K562 (cell line): ENCODE data around the gene STK4. TPM values are rescaled to one million over a fixed set of nuclear protein-coding genes. Genes with fewer than 3 reads are reported as not detected.
A peak's percentile ranks its signal among the peaks of the same experiment; 100 is the strongest.

Experiments used
- ATAC-seq: fragments of 200-7000 bp; cut with Tn5 transposase; 3 replicates; pipeline ENCODE4 v1.9.1; 2020; ENCODE audit warnings: moderate library complexity
- BruUV-seq: library from RNA; stranded (reverse); fragments of 400-500 nt; replicated peaks from 2 replicates; lab custom pipeline; 2021; lab: Mats Ljungman, UMichigan
- CTCF ChIA-PET: fragments of 300-600 bp; formaldehyde crosslinking; extraction: SDS; loops from one replicate; lab custom pipeline; 2021; ENCODE audit warnings: low intra/inter-chr PET ratio; lab: Yijun Ruan, JAX
- POLR2A ChIA-PET: fragments of 300-600, 350-650 bp; sonication (Branson Sonifier 250); formaldehyde crosslinking; extraction: SDS; loops from one replicate; lab custom pipeline; 2021; ENCODE audit warnings: antibody characterized with exemption, inconsistent platforms; lab: Yijun Ruan, JAX
- DNase-seq, 4 experiments: peaks; one replicate each; pipeline versions ENCODE4 v3.0.0 to v3.0.0-alpha.2; 2011 to 2018; ENCODE audit warnings: low spot score in 3 of 4, mixed read lengths in 3 of 4; ENCODE audit errors: extremely low read depth in 1 of 4
- FAIRE-seq: peaks from 2 replicates; lab custom pipeline; 2011; peaks lifted over from hg19 to GRCh38; lab: Jason Lieb, UNC
- H2AFZ ChIP-seq: 2 replicates; pipeline ENCODE4 v1.6.0; 2011; ENCODE audit warnings: low read depth, low read length, control low read depth, inconsistent platforms
- H3K27ac ChIP-seq: fragments of 200-600 bp; 3 replicates; pipeline ENCODE4 v1.8.0; 2011; ENCODE audit warnings: low read depth, mild to moderate bottlenecking, control low read depth, inconsistent platforms, low read length, moderate library complexity, mixed read lengths; ENCODE audit errors: extremely low read depth
- H3K27me3 ChIP-seq, 2 experiments: fragments of 300-600 bp in 1 of 2; 2 replicates in 1 of 2; 3 replicates in 1 of 2; pipeline versions ENCODE4 v1.6.0 to v1.8.0; 2011; ENCODE audit warnings: inconsistent platforms in 2 of 2, low read length in 2 of 2, mild to moderate bottlenecking in 1 of 2, mixed read lengths in 1 of 2, moderate library complexity in 1 of 2; ENCODE audit not compliant: control insufficient read depth in 2 of 2, insufficient read depth in 2 of 2
- H3K36me3 ChIP-seq: fragments of 300-600 bp; 3 replicates; pipeline ENCODE4 v1.8.0; 2011; ENCODE audit warnings: mild to moderate bottlenecking, low read length, inconsistent platforms; ENCODE audit not compliant: control insufficient read depth, insufficient read depth
- H3K4me1 ChIP-seq, 2 experiments: fragments of 200-600 bp in 1 of 2; replicated peaks in 1 of 2; 2 replicates in 1 of 2; 3 replicates in 1 of 2; pipeline versions ENCODE4 v1.5.1 to v1.8.0; 2011; ENCODE audit warnings: inconsistent platforms in 2 of 2, low read length in 2 of 2, mild to moderate bottlenecking in 1 of 2, mixed read lengths in 1 of 2, moderate library complexity in 1 of 2; ENCODE audit not compliant: control insufficient read depth in 2 of 2, insufficient read depth in 2 of 2
- H3K4me2 ChIP-seq: 2 replicates; pipeline ENCODE4 v1.6.1; 2011; ENCODE audit warnings: low read length, control low read depth, inconsistent platforms, mixed read lengths; ENCODE audit not compliant: insufficient read depth
- H3K4me3 ChIP-seq: fragments of 200-600 bp; sonication (generic), shearing (Covaris generic); 2 replicates; pipeline ENCODE4 v1.5.1; 2016; ENCODE audit warnings: control low read depth, inconsistent platforms
- H3K79me2 ChIP-seq: fragments of 200-600 bp; 3 replicates; pipeline ENCODE4 v1.8.0; 2011; ENCODE audit warnings: low read length, inconsistent platforms; ENCODE audit not compliant: control insufficient read depth, insufficient read depth
- H3K9ac ChIP-seq, 2 experiments: 2 replicates each; pipeline versions ENCODE4 v1.6.0 to v1.6.1; 2011; ENCODE audit warnings: low read depth in 2 of 2, low read length in 2 of 2, control low read depth in 1 of 2, inconsistent platforms in 1 of 2, mild to moderate bottlenecking in 1 of 2, mixed read lengths in 1 of 2; ENCODE audit not compliant: insufficient read depth in 1 of 2
- H3K9me1 ChIP-seq: one replicate; pipeline ENCODE4 v1.6.0; 2011; ENCODE audit warnings: inconsistent platforms, mild to moderate bottlenecking, low read length, moderate library complexity; ENCODE audit not compliant: control insufficient read depth, insufficient read depth
- H3K9me3 ChIP-seq: replicated peaks from 2 replicates; pipeline ENCODE4 v1.5.1; 2011; ENCODE audit warnings: low read depth, low read length, inconsistent platforms; ENCODE audit not compliant: control insufficient read depth, insufficient read depth
- H4K20me1 ChIP-seq: replicated peaks from 2 replicates; pipeline ENCODE4 v1.6.1; 2011; ENCODE audit warnings: low read length, inconsistent platforms, mixed read lengths; ENCODE audit not compliant: control insufficient read depth, insufficient read depth
- C11orf30 ChIP-seq: fragments of 450-650 bp; IDR thresholded peaks from 2 replicates; pipeline ENCODE4 v1.6.1; 2016; ENCODE audit warnings: low read depth, mild to moderate bottlenecking
- ZFP36 ChIP-seq: fragments of 150-350 bp; IDR thresholded peaks from 2 replicates; pipeline ENCODE4 v1.6.1; 2018; ENCODE audit warnings: low read length, low read depth; ENCODE audit not compliant: partially characterized antibody
- ZNF316 ChIP-seq: fragments of 450-650 bp; IDR thresholded peaks from 2 replicates; pipeline ENCODE4 v1.6.1; 2016
- WGBS: fragments of 100-300 bp; shearing (Covaris generic); methylation state at CpG from one replicate; pipeline ENCODE4 v1.1.6; 2016; ENCODE audit warnings: low coverage, mixed read lengths; ENCODE audit not compliant: insufficient coverage; ENCODE audit errors: missing lambda C conversion rate; 5-methylcytosine and 5-hydroxymethylcytosine counted together
- in situ Hi-C: fragments of 300-500 bp; cut with MboI; formaldehyde crosslinking; loops from 4 replicates; pipeline ENCODE4 v1.15.0; 2018; ENCODE audit warnings: inconsistent platforms, mixed read lengths
- intact Hi-C: fragments of 100-400 bp; cut with micrococcal nuclease; formaldehyde crosslinking; loops from 2 replicates; pipeline ENCODE4 v1.14.2; 2022
- polyA plus RNA-seq, 8 experiments: library from polyadenylated mRNA; depleted of rRNA in 4 of 8; stranded (reverse) in 5 of 8; unstranded in 3 of 8; fragments of >200 nt; fragmentation: Nextera tagmentation in 2 of 8; fragmentation: Illumina TruSeq in 1 of 8; extraction: Ambion mirVana in 2 of 8; extraction: Trizol in 1 of 8; gene quantifications; 2 replicates each; pipeline versions ENCODE4 v1.2.1 to v1.2.3, GENCODE V29; 2011 to 2014; ENCODE audit warnings: inconsistent platforms in 1 of 8, missing spikeins in 1 of 8
- small RNA-seq: library from RNA; depleted of rRNA; stranded (forward); fragments of <200 nt; gene quantifications from one replicate; pipeline ENCODE3, GENCODE V24; 2014
- total RNA-seq, 7 experiments: library from RNA; depleted of rRNA in 6 of 7; stranded (reverse); fragments of >200 nt in 6 of 7; fragmentation: Illumina TruSeq in 2 of 7; extraction: Trizol in 2 of 7; gene quantifications; 2 replicates each; pipeline versions ENCODE4 v1.2.1 to v1.2.3, GENCODE V29; 2011 to 2021; ENCODE audit warnings: low replicate concordance in 1 of 7
- TF ChIP-seq, protein P1 (sequence below): IDR thresholded peaks from 2 replicates; pipeline ENCODE4 v1.6.1; 2011; ENCODE audit warnings: borderline replicate concordance, low read depth, mild to moderate bottlenecking, moderate library complexity, low read length; ENCODE audit not compliant: insufficient read depth, poor library complexity, severe bottlenecking

The STK4 gene
- total and polyA plus RNA-seq, 9 of the 15 experiments (the other 6 are each of a cell fraction or from before 2014, with no cell fraction given): 11.9 to 30.6 (median 22.2) TPM

GRCh38 chr20:45128099-45128498 lies 161.8 kb downstream of the STK4 start:
- TF ChIP-seq ZFP36 (no peak), C11orf30 (peak; percentile 19; the same call in 1 of the 2 replicates), ZNF316 (peak; percentile 35; the same call in 1 of the 2 replicates)
- TF ChIP-seq, protein P1, sequence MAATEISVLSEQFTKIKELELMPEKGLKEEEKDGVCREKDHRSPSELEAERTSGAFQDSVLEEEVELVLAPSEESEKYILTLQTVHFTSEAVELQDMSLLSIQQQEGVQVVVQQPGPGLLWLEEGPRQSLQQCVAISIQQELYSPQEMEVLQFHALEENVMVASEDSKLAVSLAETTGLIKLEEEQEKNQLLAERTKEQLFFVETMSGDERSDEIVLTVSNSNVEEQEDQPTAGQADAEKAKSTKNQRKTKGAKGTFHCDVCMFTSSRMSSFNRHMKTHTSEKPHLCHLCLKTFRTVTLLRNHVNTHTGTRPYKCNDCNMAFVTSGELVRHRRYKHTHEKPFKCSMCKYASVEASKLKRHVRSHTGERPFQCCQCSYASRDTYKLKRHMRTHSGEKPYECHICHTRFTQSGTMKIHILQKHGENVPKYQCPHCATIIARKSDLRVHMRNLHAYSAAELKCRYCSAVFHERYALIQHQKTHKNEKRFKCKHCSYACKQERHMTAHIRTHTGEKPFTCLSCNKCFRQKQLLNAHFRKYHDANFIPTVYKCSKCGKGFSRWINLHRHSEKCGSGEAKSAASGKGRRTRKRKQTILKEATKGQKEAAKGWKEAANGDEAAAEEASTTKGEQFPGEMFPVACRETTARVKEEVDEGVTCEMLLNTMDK: no peak
- Histone ChIP-seq H3K9me1 (no peaks in the 10 kb centered on the region), H3K27ac (no peak overlapping the region), H3K36me3 (no peaks in the 10 kb centered on the region), H3K4me2 (no peak overlapping the region), H3K9me3 (no peaks in the 10 kb centered on the region), H3K79me2 (no peaks in the 10 kb centered on the region), H3K4me3 (no peak overlapping the region), H3K4me1 (no peaks in the 10 kb centered on the region), H4K20me1 (no peaks in the 10 kb centered on the region), H2AFZ (no peak overlapping the region), H3K9ac (no peak overlapping the region), H3K27me3 (peaks cover 4 to 10% of the 10 kb centered on the region in 2 experiments; a peak in 3 of 5 replicates)
- in situ Hi-C loops (no loop called here), intact Hi-C loops (no loop called here)
- no peak for DNase-seq
- no TSS peak for BruUV-seq
- POLR2A ChIA-PET: no interaction called here
- CTCF ChIA-PET: no interaction called here
- FAIRE-seq: no peak
- WGBS: 0% methylated on average over 2 of the region's 2 CpGs
- no peak for ATAC-seq

Small RNAs within 50 kb of the gene (small RNA-seq; reads per million reads assigned to genes)
- not detected for gene RF00019

Other genes starting within 250 kb of the STK4 start
Only the 7 nearest of the 10 such genes appear.
- not detected in 2 replicates for gene RIMS4, start 156.0 kb upstream of the STK4 start, total RNA-seq (2014; rRNA removed)
- gene RIMS4, start 156.0 kb upstream of the STK4 start, total RNA-seq (2014; rRNA removed; fragmentation: Illumina TruSeq; extraction: Trizol): not detected in 2 replicates
- gene RIMS4, start 156.0 kb upstream of the STK4 start, total RNA-seq (2015; rRNA removed; fragmentation: Illumina TruSeq; extraction: Trizol): not detected in 2 replicates
- gene RIMS4, start 156.0 kb upstream of the STK4 start, total RNA-seq (2021): not detected in 2 replicates
- not detected in 2 replicates for gene RIMS4, start 156.0 kb upstream of the STK4 start, polyA plus RNA-seq (2011; rRNA removed)
- not detected in 2 replicates for gene RIMS4, start 156.0 kb upstream of the STK4 start, polyA plus RNA-seq (2014; fragmentation: Illumina TruSeq; extraction: Trizol)
- gene RIMS4, start 156.0 kb upstream of the STK4 start, polyA plus RNA-seq (2014; fragmentation: Nextera tagmentation; extraction: Ambion mirVana): not detected
- 0.01 and 0.04 TPM in 2 replicates for gene RIMS4, start 156.0 kb upstream of the STK4 start, polyA plus RNA-seq (2014; rRNA removed)
- 60.6 and 70.0 TPM in 2 replicates for gene YWHAB, start 80.8 kb upstream of the STK4 start, total RNA-seq (2014; rRNA removed)
- 96.1 and 109 TPM in 2 replicates for gene YWHAB, start 80.8 kb upstream of the STK4 start, total RNA-seq (2014; rRNA removed; fragmentation: Illumina TruSeq; extraction: Trizol)
- 83.8 and 90.4 TPM in 2 replicates for gene YWHAB, start 80.8 kb upstream of the STK4 start, total RNA-seq (2015; rRNA removed; fragmentation: Illumina TruSeq; extraction: Trizol)
- 178 and 180 TPM in 2 replicates for gene YWHAB, start 80.8 kb upstream of the STK4 start, total RNA-seq (2021)
- gene YWHAB, start 80.8 kb upstream of the STK4 start, polyA plus RNA-seq (2011; rRNA removed): 67.3 and 93.0 TPM in 2 replicates
- gene YWHAB, start 80.8 kb upstream of the STK4 start, polyA plus RNA-seq (2014; fragmentation: Illumina TruSeq; extraction: Trizol): 166 and 185 TPM in 2 replicates
- 100 to 1,000 TPM; 106 to 124 TPM for gene YWHAB, start 80.8 kb upstream of the STK4 start, polyA plus RNA-seq (2014; fragmentation: Nextera tagmentation; extraction: Ambion mirVana)
- 78.1 and 78.3 TPM in 2 replicates for gene YWHAB, start 80.8 kb upstream of the STK4 start, polyA plus RNA-seq (2014; rRNA removed)
- 15.8 and 22.2 TPM in 2 replicates for gene PABPC1L, start 56.5 kb upstream of the STK4 start, total RNA-seq (2014; rRNA removed)
- gene PABPC1L, start 56.5 kb upstream of the STK4 start, total RNA-seq (2014; rRNA removed; fragmentation: Illumina TruSeq; extraction: Trizol): 12.6 and 13.8 TPM in 2 replicates
- 12.2 and 12.9 TPM in 2 replicates for gene PABPC1L, start 56.5 kb upstream of the STK4 start, total RNA-seq (2015; rRNA removed; fragmentation: Illumina TruSeq; extraction: Trizol)
- gene PABPC1L, start 56.5 kb upstream of the STK4 start, total RNA-seq (2021): 38.8 and 48.2 TPM in 2 replicates
- 64.2 and 78.4 TPM in 2 replicates for gene PABPC1L, start 56.5 kb upstream of the STK4 start, polyA plus RNA-seq (2011; rRNA removed)
- 43.8 and 48.8 TPM in 2 replicates for gene PABPC1L, start 56.5 kb upstream of the STK4 start, polyA plus RNA-seq (2014; fragmentation: Illumina TruSeq; extraction: Trizol)
- gene PABPC1L, start 56.5 kb upstream of the STK4 start, polyA plus RNA-seq (2014; fragmentation: Nextera tagmentation; extraction: Ambion mirVana): 1 to 10 TPM; 6.0 to 7.2 TPM
- gene PABPC1L, start 56.5 kb upstream of the STK4 start, polyA plus RNA-seq (2014; rRNA removed): 89.7 and 90.3 TPM in 2 replicates
- 41.7 and 49.7 TPM in 2 replicates for gene TOMM34, start 6.1 kb upstream of the STK4 start, total RNA-seq (2014; rRNA removed)
- 30.9 and 31.7 TPM in 2 replicates for gene TOMM34, start 6.1 kb upstream of the STK4 start, total RNA-seq (2014; rRNA removed; fragmentation: Illumina TruSeq; extraction: Trizol)
- 30.3 and 31.4 TPM in 2 replicates for gene TOMM34, start 6.1 kb upstream of the STK4 start, total RNA-seq (2015; rRNA removed; fragmentation: Illumina TruSeq; extraction: Trizol)
- 41.3 and 43.4 TPM in 2 replicates for gene TOMM34, start 6.1 kb upstream of the STK4 start, total RNA-seq (2021)
- 49.1 and 56.0 TPM in 2 replicates for gene TOMM34, start 6.1 kb upstream of the STK4 start, polyA plus RNA-seq (2011; rRNA removed)
- 62.6 and 69.4 TPM in 2 replicates for gene TOMM34, start 6.1 kb upstream of the STK4 start, polyA plus RNA-seq (2014; fragmentation: Illumina TruSeq; extraction: Trizol)
- gene TOMM34, start 6.1 kb upstream of the STK4 start, polyA plus RNA-seq (2014; fragmentation: Nextera tagmentation; extraction: Ambion mirVana): 10 to 100 TPM; 18.1 to 32.6 TPM
- 44.8 and 50.6 TPM in 2 replicates for gene TOMM34, start 6.1 kb upstream of the STK4 start, polyA plus RNA-seq (2014; rRNA removed)
- gene KCNS1, start 134.6 kb downstream of the STK4 start, total RNA-seq (2014; rRNA removed): not detected in 2 replicates
- not detected in 2 replicates for gene KCNS1, start 134.6 kb downstream of the STK4 start, total RNA-seq (2014; rRNA removed; fragmentation: Illumina TruSeq; extraction: Trizol)
- not detected in 2 replicates for gene KCNS1, start 134.6 kb downstream of the STK4 start, total RNA-seq (2015; rRNA removed; fragmentation: Illumina TruSeq; extraction: Trizol)
- not detected in 2 replicates for gene KCNS1, start 134.6 kb downstream of the STK4 start, total RNA-seq (2021)
- not detected in 2 replicates for gene KCNS1, start 134.6 kb downstream of the STK4 start, polyA plus RNA-seq (2011; rRNA removed)
- not detected in 2 replicates for gene KCNS1, start 134.6 kb downstream of the STK4 start, polyA plus RNA-seq (2014; fragmentation: Illumina TruSeq; extraction: Trizol)
- gene KCNS1, start 134.6 kb downstream of the STK4 start, polyA plus RNA-seq (2014; fragmentation: Nextera tagmentation; extraction: Ambion mirVana): not detected
- gene KCNS1, start 134.6 kb downstream of the STK4 start, polyA plus RNA-seq (2014; rRNA removed): not detected in 2 replicates
- not detected in 2 replicates for gene WFDC5, start 148.7 kb downstream of the STK4 start, total RNA-seq (2014; rRNA removed)
- gene WFDC5, start 148.7 kb downstream of the STK4 start, total RNA-seq (2014; rRNA removed; fragmentation: Illumina TruSeq; extraction: Trizol): not detected in 2 replicates
- gene WFDC5, start 148.7 kb downstream of the STK4 start, total RNA-seq (2015; rRNA removed; fragmentation: Illumina TruSeq; extraction: Trizol): not detected in 2 replicates
- not detected in 2 replicates for gene WFDC5, start 148.7 kb downstream of the STK4 start, total RNA-seq (2021)
- not detected in 2 replicates for gene WFDC5, start 148.7 kb downstream of the STK4 start, polyA plus RNA-seq (2011; rRNA removed)
- gene WFDC5, start 148.7 kb downstream of the STK4 start, polyA plus RNA-seq (2014; fragmentation: Illumina TruSeq; extraction: Trizol): not detected in 2 replicates
- not detected for gene WFDC5, start 148.7 kb downstream of the STK4 start, polyA plus RNA-seq (2014; fragmentation: Nextera tagmentation; extraction: Ambion mirVana)
- gene WFDC5, start 148.7 kb downstream of the STK4 start, polyA plus RNA-seq (2014; rRNA removed): not detected in 2 replicates
- gene WFDC12, start 158.0 kb downstream of the STK4 start, total RNA-seq (2014; rRNA removed): not detected in 2 replicates
- gene WFDC12, start 158.0 kb downstream of the STK4 start, total RNA-seq (2014; rRNA removed; fragmentation: Illumina TruSeq; extraction: Trizol): not detected in 2 replicates
- not detected in 2 replicates for gene WFDC12, start 158.0 kb downstream of the STK4 start, total RNA-seq (2015; rRNA removed; fragmentation: Illumina TruSeq; extraction: Trizol)
- gene WFDC12, start 158.0 kb downstream of the STK4 start, total RNA-seq (2021): not detected in 2 replicates
- not detected in 2 replicates for gene WFDC12, start 158.0 kb downstream of the STK4 start, polyA plus RNA-seq (2011; rRNA removed)
- not detected in 2 replicates for gene WFDC12, start 158.0 kb downstream of the STK4 start, polyA plus RNA-seq (2014; fragmentation: Illumina TruSeq; extraction: Trizol)
- gene WFDC12, start 158.0 kb downstream of the STK4 start, polyA plus RNA-seq (2014; fragmentation: Nextera tagmentation; extraction: Ambion mirVana): not detected
- not detected in 2 replicates for gene WFDC12, start 158.0 kb downstream of the STK4 start, polyA plus RNA-seq (2014; rRNA removed)